Uterus (tissue), 4 donors: ENCODE data around the gene DPF3. TPM values are rescaled to one million over a fixed set of nuclear protein-coding genes. Genes with fewer than 3 reads are reported as not detected.

Experiments
- DNase-seq, 2 donors: peaks; one replicate each; pipeline ENCODE4 v3.0.0-alpha.2; 2019 to 2020
- H3K27ac ChIP-seq, 2 donors: fragments of 200-600 bp; sonication (generic); 1 replicate in 1 of 2; 2 replicates in 1 of 2; pipeline ENCODE4 v1.5.1; 2016 to 2018
- H3K27me3 ChIP-seq, 2 donors: fragments of 200-600 bp; sonication (generic); one replicate each; pipeline ENCODE4 v1.5.1; 2018 to 2019; ENCODE audit warnings: control low read depth in 1 of 2
- H3K36me3 ChIP-seq, 2 donors: fragments of 200-600 bp; sonication (generic); one replicate each; pipeline ENCODE4 v1.5.1; 2019; ENCODE audit warnings: control low read depth in 1 of 2
- H3K4me1 ChIP-seq, 2 donors: fragments of 200-600 bp; sonication (generic); one replicate each; pipeline ENCODE4 v1.5.1; 2018 to 2019; ENCODE audit warnings: control low read depth in 1 of 2
- H3K4me3 ChIP-seq, 2 donors: fragments of 200-600 bp; sonication (generic); 1 replicate in 1 of 2; 2 replicates in 1 of 2; pipeline ENCODE4 v1.5.1; 2018 to 2019; ENCODE audit warnings: mild to moderate bottlenecking in 1 of 2
- H3K9me3 ChIP-seq, 2 donors: fragments of 200-600 bp; sonication (generic); one replicate each; pipeline ENCODE4 v1.5.1; 2019; ENCODE audit warnings: control low read depth in 1 of 2
- CTCF ChIP-seq, 4 experiments: fragments of 200-600 bp in 2 of 4; fragments of 450-650 bp in 2 of 4; sonication (generic) in 2 of 4; IDR thresholded peaks; one replicate each; pipeline ENCODE4 v1.5.1; 2016 to 2019; ENCODE audit warnings: antibody characterized with exemption in 4 of 4, mild to moderate bottlenecking in 2 of 4, moderate library complexity in 1 of 4
- POLR2A ChIP-seq, 2 donors: fragments of 450-650 bp; IDR thresholded peaks; one replicate each; pipeline ENCODE4 v1.6.1; 2016; ENCODE audit warnings: antibody characterized with exemption in 2 of 2, mild to moderate bottlenecking in 1 of 2, moderate library complexity in 1 of 2
- intact Hi-C: fragments of 100-400 bp; cut with DNase I; formaldehyde crosslinking; loops from one replicate; pipeline ENCODE4 v1.15.1; 2023; ENCODE audit warnings: low total_unique reads
- total RNA-seq, 4 donors: library from RNA; depleted of rRNA in 3 of 4; stranded (reverse); fragments of >200 nt in 3 of 4; gene quantifications; one replicate each; pipeline versions ENCODE4 v1.1.0 to v1.2.4, GENCODE V29; 2014 to 2023
- donor health status: DM: yes; HTN: yes; CAD: no.

DPF3 gene
- total RNA-seq, 4 donors from 2014 or later: 1.6 to 2.8 TPM; not detected in 2

- H3K27me3 ChIP-seq: no peaks in the 10 kb centered on the region
- no peaks in the 10 kb centered on the region for H3K4me1 ChIP-seq
- no peak for TF ChIP-seq POLR2A (IDR thresholded peaks at IDR 0.05)
- TF ChIP-seq CTCF (IDR thresholded peaks at IDR 0.05): no peak
- intact Hi-C loops: no loop called here
- no peaks in the 10 kb centered on the region for H3K36me3 ChIP-seq
- no peak overlapping the region for H3K27ac ChIP-seq
- H3K9me3 ChIP-seq: no peaks in the 10 kb centered on the region
- H3K4me3 ChIP-seq: no peak overlapping the region
- no peak for DNase-seq
Measured at GRCh38 chr14:72721083-72721482, 172.8 kb downstream of the DPF3 start.

- TF ChIP-seq CTCF (IDR thresholded peaks at IDR 0.05): no peak
- TF ChIP-seq POLR2A (IDR thresholded peaks at IDR 0.05): no peak
- Histone ChIP-seq H3K27ac (no peak overlapping the region), H3K4me3 (no peak overlapping the region), H3K36me3 (no peaks in the 10 kb centered on the region), H3K9me3 (no peaks in the 10 kb centered on the region), H3K27me3 (no peaks in the 10 kb centered on the region), H3K4me1 (no peaks in the 10 kb centered on the region)
- DNase-seq: no peak
- intact Hi-C loops: no loop called here
Measured at GRCh38 chr14:72717220-72717619, 176.7 kb downstream of the DPF3 start.

GRCh38 chr14:72716476-72716875 is 177.4 kb downstream of the DPF3 start:
- Histone ChIP-seq H3K36me3 (no peaks in the 10 kb centered on the region), H3K4me3 (no peak overlapping the region), H3K9me3 (no peaks in the 10 kb centered on the region), H3K4me1 (no peaks in the 10 kb centered on the region), H3K27ac (no peak overlapping the region), H3K27me3 (no peaks in the 10 kb centered on the region)
- TF ChIP-seq POLR2A (IDR thresholded peaks at IDR 0.05): no peak
- TF ChIP-seq CTCF (IDR thresholded peaks at IDR 0.05): no peak
- intact Hi-C loops: no loop called here
- no peak for DNase-seq

GRCh38 chr14:72715850-72716228 is 178.1 kb downstream of the DPF3 start:
- no peak overlapping the region for H3K4me3 ChIP-seq
- no peak overlapping the region for H3K27ac ChIP-seq
- H3K4me1 ChIP-seq: no peaks in the 10 kb centered on the region
- DNase-seq: no peak
- intact Hi-C loops: no loop called here
- no peaks in the 10 kb centered on the region for H3K27me3 ChIP-seq
- H3K36me3 ChIP-seq: no peaks in the 10 kb centered on the region
- H3K9me3 ChIP-seq: no peaks in the 10 kb centered on the region
- TF ChIP-seq CTCF (IDR thresholded peaks at IDR 0.05): no peak
- TF ChIP-seq POLR2A (IDR thresholded peaks at IDR 0.05): no peak

- TF ChIP-seq POLR2A (IDR thresholded peaks at IDR 0.05) (no peak), CTCF (IDR thresholded peaks at IDR 0.05) (no peak)
- intact Hi-C loops: no loop called here
- no peaks in the 10 kb centered on the region for H3K36me3 ChIP-seq
- H3K27me3 ChIP-seq: no peaks in the 10 kb centered on the region
- no peak overlapping the region for H3K4me3 ChIP-seq
- H3K27ac ChIP-seq: no peak overlapping the region
- no peak for DNase-seq
- no peaks in the 10 kb centered on the region for H3K4me1 ChIP-seq
- no peaks in the 10 kb centered on the region for H3K9me3 ChIP-seq
Measured at GRCh38 chr14:72715215-72715849, 178.6 kb downstream of the DPF3 start.
